ENCODE measurements around the gene BCL3.

The BCL3 gene

DNA sequence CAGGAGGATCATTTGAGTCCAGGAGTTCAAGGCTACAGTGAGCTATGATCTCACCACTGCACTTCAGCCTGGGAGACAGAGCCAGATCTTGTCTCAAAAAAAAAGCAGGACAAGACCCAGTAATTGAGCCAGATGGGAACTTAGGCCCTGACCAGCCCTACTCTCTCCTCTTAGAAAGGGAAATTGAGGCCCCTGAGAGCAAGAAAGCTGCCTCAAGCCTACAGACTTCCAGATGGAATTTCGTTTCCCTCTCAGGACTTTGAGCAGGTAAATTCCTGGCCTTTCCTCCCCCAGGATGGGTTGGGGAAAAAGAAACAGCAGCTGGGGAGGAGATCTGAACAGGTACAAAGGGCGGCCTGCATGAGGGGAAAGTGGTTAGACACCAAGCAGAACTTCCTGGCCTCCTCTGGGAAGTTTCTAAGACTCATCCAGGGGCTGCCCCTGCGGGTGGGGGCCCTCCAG lies 3.6 kb upstream of the BCL3 start:
- DNase-seq = no peak

DNA sequence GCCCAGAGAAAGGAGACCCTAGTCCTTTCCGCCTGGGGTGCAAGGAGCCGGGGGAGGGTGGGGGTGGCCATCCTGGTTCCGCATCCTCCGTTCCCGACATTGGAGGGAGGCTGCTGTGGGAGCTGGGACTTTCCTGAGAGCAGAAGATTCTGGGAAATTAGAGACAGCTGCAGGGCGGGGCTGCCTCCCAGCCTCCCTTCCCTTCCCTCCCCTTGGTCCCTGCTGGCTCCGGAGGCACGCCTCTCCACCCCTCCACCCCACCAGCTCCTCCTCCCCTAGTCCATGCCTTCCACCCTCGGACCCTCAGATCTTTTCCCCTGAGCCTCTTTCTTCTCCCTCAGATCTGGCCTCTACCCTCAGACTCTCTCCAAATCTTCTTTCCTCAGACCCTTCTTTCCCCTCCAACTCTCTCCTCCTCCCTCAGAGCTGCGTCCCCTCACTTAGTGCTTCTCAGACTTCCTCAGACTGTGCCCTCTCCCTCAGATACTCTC lies 3.1 kb upstream of the BCL3 start:
- no peak for DNase-seq

DNA sequence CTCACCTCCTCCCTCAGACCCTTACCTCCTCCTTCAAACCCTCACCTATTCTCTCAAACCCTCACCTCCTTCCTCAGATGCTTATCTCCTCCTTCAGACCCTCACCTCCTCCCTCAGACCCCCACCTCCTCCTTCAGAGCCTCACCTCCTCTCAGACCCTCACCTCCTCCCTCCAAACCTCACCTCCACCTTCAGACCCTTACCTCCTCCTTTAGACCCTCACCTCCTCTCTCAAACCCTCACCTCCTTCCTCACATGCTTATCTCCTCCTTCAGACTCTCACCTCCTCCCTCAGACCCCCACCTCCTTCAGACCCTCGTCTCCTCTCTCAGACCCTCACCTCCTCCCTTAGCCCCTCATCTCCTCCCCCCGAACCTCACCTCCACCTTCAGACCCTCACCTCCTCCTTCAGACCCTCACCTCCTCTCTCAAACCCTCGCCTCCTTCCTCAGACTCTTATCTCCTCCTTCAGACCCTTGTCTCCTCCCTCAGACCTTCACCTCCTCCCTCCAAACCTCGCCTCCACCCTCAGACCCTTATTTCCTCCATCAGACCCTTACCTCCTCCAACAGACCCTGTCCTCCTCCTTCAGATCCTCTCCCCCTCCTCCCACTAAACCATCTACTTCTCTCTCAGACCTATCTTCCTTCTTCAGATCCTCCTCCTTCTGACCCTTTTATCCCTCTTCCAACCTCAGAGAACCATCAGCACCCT lies 2.5 kb upstream of the BCL3 start:
- no peak for DNase-seq

DNA sequence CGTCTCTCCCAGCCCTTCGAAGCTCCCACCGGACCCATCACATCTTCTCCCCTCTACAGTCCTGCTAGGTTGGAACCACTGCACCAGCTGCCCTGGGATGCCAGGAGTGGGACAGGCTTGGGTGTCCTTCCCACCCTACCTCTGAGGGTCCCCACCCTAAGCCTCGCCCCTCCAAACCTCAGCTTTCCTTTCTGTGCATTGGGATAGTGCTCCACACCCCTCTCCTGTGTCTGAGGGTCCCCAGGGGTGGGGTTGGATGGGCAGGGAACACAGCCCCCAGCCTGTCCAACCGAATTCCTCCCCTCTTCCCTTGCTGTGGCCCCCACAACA lies 1.9 kb upstream of the BCL3 start:
- no peak for DNase-seq

DNA sequence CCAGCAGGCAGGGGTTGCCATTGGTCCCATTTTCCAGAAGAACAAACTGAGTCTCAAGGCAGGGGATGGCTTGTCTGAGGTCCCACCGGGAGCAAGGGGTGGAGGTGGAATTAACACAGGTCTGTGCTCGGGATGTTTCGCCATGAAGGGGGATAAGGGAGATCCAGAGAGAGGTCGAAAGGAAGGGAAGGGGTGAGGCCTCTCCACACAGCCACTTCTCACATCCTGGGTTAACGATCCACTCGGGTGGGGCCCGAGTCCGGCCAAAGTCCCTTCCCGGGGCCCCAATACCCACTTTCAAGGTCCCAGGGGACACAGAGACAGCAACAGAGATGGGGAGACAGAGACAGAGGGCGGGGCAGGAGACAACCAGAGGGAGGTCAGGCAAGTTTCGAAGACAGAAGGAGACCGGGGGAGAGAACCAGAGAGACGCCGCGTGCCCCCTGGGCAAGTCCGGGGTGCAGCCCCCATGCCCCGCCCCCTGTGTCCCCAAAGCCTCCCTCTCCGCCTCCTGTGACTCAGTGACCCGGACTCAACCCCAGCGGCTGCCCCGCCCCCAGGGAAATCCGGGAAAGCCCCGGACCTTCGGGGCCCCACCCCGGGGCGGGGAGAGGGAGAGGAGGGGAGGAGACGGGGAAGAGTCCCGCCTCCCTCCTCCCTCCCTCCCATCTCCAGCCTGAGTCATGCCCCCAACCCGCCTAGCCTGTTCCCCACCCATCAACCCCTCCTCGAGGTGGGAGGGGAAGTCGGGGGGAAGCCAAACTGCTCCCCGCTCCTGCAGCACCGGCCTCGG lies 1.4 kb upstream of the BCL3 start:
- peak; percentile 95 for DNase-seq

DNA sequence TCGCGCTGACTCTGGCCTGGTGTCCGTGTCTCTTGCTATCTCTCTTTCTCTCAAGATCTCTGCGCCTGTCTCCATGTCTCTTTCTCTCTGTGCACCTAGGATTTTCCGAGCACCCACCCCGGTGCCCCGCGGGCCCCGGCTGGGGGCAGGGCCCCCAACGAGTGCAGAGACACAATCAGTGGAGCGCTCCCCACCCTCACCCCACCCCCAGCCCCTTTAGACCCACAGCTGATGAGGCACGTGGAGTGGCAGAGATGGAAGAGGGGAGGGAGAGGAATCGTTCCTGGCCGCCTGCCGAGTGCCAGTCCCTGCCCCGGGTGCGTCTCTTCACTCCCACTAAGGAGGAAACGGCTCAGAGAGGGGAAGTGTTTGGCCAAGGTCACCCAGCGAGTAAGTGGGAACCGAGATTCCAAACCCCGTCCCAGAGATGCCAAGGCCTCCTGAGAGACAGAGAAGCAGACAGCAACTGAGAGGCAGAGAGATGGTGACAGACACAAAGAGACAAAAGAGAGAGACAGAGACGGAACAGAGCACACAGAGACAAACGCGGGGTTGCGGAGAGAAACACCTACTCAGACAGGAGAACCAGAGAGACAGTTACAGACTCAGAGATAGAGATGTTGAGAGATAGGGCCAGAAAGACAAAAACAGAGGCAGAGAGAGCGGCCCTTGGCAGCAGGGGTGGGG lies 626 bp upstream of the BCL3 start:
- DNase-seq = peak; percentile 60

DNA sequence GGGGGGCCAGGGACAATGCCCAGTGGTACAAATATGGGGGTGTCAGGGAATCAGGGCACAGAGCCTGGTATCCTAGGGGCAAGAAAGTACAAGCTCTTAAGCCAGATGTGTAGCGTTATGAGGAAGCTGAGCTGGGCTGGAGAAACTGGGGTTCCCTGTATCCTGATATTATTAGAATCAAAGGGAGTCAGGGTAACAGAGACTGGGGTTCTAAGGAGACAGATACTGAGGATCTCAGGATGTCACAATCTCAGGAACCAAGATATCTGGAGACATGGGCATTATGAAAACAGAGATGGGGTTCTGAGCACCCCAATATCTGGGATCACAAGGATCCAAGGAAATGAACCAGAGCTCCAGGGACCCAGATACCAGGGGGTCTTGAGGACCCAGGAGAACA lies 784 bp downstream of the BCL3 start:
- no peak for DNase-seq

DNA sequence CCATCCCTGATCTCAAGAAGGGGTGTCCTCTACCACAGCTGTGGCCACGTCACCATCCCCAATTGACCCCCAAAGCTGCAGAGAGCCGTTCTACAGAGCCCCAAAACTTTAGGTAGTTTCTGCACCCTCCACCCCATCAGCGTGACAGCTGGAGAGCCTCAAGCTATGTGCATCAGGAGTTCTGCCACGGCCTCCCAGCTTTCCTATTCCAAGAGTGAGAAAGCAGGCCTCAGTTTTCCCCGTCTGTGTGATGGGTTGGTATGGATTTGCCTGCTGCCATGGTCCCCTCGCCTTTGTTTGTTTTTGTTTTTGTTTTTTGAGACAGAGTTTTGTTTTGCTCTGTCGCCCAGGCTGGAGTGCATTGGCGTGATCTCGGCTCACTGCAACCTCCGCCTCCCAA lies 1.5 kb downstream of the BCL3 start:
- no peak for DNase-seq

DNA sequence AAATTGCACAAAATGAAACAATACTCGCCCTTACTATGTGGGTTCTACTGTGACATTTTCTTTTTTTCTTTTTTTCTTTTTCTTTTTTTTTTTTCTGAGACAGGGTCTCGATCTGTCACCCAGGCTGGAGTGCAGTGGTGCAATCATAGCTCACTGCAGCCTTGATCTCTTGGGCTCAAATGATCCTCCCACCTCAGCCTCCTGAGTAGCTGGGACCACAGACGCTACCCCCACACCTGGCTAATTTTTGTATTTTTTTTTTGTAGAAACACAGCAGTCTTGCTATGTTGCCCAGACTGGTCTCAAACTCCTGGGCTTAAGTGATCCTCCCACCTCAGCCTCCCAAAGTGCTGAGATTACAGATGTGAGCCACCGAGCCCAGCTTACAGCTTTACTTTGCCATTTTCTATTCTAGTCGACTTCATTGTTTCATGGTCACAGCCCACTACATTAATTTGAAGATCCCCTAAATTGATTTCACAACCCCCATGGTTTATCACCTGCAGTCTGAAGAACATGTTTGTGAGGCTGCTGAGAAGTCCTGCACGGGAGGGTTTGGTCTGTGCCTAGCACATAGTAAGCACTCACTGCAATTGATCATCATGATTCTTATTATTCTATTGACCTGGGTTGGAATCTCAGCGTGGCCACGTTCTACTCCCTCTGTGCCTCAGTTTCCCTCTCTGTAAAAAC lies 3.8 kb downstream of the BCL3 start:
- no peak for DNase-seq

DNA sequence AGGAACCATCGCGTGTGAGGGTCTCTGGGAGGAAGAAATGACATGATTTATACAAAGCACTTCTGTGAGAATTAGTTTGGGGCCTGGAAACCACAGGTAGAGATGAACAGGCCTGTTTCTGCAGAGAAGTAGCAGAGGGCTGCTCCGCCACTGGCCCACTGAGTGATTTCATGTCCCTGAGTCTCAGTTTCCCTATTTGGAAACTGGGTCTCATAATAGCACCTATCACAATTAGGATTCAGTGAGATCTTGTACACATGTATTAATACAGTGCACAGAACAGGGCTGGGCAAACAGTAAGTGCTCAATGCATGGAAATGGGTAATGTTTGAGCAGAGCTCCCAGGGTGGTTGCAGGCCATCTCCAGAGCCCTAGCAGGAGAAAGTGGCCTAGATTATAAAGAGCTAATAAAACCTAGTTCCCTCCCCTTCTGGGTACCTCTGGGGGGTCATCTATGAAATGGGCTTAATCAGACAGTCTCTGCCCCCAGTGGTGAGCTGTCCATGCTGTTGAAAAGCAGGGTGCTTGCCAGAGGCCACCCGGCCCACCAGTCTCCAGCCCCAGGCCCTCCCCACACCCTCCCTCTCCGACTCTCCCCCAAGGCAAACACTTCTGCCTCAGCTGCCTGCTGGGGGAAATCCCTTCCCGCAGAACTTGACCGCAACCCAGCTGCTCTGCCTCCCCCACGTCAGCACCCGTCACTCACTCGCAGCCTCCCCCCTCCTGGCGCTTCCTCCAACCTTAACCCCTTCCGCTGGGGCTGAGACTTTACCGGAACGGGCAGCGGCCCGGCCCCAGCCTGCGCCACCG lies 4.5 kb downstream of the BCL3 start:
- DNase-seq = peak; percentile 97

DNA sequence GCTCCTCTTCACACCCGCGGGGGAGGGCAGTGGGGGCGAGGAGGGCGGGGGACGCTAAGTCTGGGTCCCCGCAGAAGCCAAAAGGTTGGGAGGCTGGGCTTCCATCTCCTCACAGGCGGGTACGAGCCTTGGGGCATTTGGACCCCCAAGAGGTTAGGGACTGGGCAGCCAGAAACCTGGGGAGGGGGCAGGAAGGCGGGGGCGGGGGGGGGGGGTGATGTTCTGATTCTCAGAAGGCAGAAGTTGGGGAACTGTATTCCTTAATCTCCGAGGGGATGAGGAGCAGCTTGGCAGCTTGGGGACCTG lies 5.1 kb downstream of the BCL3 start:
- DNase-seq = no peak

DNA sequence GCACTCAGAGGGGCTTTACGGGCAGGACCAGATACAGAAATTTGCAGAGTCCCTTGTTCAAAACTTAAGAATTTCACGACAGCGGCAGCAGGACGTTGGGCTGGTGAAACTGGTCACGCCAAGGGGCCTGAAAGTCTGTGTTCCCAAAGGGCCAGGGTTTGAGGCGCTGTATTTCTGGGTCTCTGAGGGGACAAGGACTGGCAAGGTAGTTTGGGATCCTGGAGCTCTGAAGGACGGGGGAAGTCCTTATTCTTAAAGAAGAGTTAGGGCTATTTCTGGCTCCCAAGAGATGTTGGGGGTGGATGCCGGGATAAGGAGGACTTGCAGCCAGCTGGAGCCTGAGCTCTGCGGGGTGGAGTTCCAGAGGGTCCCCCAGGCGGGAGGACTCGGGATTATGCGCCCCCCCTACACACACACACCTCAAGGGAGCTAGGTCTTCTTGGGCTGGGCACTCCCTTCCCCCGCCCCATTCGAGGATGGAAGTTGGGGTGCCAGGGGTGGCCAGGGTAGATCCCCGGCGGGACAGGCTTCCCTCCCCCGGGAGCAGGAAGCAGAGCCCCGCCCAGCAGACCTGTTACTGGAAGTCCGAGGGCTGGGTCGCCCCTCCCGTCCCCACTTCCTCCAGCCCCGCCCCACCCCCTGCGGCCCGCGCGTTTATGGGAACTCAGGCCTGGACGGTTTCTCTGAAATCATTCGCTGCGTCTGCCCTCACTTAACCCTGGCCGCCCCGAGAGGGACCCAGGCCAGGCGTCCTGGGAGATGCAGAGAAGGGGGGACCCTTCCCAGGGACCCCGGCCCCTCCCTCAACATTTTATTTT lies 5.6 kb downstream of the BCL3 start:
- DNase-seq = peak; percentile 90

DNA sequence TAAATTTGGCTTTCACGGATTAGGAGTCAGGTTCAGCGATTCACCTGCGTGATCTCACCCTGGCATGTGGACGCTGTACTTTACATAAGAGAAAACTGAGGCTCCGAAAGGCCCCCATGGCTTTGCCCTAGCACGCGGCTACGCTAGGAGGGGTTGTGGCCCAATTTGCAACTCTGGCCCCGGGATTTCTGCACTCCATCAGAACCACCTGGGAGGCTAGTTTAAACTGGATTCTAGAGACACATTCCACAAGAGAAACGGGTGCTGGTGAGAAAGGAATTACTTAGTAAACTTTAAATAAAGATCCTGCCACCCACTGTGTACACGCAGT lies 6.2 kb downstream of the BCL3 start:
- DNase-seq = no peak

DNA sequence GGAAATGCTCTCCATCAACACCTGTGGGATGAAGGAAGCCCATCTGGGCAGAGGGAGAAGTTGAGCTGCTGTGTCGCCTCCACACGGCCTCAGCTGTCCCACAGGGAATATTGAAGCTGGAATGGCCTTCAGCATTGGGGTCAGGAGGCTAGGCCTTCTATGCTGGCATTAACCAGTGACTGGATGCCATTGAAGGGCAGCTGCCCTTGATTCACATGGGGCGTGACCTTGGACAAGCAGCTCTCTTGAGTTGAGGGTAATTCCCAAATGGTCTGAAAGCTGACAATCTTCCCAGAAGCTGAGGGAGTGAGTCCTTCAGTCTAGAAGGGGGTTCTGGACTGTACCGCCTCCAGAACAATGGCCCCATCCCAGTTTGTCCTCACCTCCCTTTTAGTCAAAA lies 6.7 kb downstream of the BCL3 start:
- no peak for DNase-seq

DNA sequence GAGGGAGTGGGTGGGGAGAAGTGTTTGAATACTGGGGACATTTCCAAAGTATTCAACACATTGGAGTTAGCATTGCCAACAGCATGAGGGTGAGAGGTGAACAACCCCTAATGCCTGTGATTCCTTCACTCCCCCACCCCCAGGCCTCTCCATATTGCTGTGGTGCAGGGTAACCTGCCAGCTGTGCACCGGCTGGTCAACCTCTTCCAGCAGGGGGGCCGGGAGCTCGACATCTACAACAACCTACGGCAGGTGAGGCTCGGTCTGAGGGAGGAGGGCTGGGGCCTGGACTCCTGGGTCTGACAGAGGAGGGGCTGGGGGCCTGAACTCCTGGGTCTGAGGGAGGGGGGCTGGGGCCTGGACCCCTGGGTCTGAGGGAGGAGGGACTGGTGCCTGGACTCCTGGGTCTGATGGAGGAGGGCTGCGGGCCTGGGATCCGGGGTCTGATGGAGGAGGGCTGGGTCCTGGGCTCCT lies 7.6 kb downstream of the BCL3 start:
- no peak for DNase-seq

DNA sequence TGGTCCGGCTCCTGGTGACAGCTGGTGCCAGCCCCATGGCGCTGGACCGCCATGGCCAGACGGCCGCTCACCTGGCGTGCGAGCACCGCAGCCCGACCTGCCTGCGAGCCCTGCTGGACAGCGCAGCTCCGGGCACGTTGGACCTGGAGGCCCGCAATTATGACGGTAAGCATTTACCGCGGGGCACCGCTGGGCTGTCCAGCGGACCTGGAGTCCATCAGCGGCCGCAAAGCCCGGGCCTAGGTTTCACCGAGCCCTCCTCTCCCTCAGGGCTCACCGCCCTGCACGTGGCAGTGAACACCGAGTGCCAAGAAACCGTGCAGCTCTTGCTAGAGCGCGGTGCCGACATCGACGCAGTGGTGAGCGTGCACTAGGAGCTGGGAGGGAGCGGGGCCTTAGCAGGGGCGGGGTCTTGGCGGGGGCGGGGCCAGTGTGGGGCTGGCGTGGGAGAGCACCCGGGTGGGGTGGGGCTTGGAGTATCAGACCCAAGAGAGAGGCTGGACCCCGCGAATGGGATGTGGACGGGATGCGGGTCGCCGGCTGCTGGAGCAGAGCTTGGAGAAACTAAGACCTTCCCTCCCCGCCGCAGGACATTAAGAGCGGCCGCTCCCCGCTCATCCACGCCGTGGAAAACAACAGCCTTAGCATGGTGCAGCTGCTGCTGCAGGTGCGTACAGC lies 8.7 kb downstream of the BCL3 start:
- DNase-seq = no peak

DNA sequence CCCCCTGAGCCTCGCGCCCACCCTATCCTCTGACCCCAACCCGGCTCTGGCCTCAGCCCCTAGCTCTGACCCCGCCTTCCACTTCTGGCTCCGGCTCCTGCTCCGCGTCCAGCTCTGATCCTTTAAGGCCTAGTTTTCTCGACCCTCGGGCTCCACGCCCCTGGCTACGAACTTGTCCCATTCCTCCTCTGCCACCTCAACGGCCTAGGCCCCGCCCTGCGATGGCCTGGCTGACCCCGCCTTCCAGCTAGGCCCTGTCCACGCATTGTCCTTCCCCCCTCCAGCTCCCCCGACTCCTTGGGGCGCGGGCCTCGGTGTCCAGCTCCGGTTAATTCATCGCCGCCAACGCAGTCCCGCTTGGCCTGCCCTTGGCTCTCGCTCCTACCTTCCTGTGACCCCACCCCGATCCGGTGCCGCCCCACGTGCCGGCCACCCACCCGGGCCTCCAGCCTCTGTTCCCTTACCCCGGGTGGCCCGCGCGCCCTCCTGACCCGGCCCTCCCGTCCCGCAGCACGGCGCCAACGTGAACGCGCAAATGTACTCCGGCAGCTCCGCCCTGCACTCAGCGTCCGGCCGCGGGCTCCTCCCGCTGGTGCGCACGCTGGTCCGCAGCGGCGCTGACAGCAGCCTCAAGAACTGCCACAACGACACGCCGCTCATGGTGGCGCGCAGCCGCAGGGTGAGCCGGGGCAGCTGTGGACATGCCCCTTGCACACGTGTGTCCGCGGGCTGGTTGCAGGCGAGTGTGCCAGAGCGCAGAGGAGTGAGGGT lies 9.4 kb downstream of the BCL3 start:
- no peak for DNase-seq

DNA sequence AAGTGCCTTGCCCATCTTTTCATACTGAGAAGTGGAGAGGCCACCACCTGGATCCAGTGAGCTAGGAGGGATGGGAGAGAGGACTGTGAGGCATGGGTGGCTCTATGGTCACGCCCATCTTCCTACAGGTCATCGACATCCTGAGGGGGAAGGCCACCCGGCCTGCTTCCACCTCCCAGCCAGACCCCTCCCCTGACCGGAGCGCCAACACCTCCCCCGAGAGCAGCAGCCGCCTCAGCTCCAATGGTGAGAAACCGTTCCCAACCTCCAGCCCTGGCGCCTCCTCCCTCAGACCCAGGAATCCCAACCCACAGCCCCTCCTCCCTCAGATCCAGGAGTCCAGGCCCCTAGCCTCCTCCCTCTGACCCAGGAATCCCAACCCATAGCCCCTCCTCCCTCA lies 10.1 kb downstream of the BCL3 start:
- DNase-seq = no peak

DNA sequence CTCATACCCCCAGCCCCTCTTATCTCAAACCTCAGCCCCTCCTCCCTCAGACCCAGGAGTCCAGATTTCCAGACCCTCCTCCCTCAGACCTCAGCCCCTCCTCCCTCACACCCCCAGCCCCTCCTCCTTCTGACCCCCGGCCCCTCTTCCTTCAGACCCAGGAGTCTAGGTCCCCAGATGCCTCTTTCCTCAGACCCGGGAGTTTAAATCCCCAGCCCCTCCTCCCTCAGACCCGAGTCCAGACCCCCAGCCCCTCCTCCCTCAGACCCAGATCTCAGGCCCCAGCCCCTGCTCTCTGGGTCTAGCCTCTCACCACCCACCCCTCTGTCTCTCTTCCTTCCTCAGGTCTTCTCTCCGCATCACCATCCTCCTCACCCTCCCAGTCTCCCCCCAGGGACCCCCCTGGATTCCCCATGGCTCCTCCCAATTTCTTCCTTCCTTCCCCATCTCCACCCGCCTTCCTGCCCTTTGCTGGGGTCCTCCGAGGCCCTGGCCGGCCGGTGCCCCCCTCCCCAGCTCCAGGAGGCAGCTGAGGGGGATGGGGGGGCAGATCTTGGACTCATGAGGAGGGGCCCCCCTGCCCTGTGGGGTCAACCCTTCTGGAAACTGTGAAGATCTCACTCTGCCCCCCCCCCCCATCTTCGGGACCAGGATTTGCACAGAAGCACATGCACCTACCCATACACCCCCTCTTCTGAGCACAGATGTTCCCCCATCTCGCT lies 10.7 kb downstream of the BCL3 start:
- DNase-seq = no peak

DNA sequence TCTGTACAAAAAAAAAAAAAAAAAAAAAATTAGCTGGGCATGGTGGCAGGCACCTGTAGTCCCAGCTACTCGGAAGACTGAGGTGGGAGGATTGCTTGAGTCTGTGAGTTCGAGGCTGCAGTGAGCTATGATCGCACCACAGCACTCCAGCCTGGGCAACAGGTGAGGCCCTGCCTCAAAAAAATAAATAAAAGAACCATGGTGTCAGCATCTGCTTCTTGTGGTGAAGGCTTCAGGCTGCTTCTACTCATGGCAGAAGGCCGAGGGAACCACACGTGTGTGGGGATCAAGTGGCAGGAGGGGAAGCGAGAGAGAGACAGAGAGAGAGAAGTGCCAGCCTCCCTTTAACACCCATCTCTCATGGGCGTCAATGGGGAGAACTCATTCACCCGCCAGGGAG lies 13.5 kb downstream of the BCL3 start:
- no peak for DNase-seq
